ENCODE data around the gene BID.

Gene BID

DNA sequence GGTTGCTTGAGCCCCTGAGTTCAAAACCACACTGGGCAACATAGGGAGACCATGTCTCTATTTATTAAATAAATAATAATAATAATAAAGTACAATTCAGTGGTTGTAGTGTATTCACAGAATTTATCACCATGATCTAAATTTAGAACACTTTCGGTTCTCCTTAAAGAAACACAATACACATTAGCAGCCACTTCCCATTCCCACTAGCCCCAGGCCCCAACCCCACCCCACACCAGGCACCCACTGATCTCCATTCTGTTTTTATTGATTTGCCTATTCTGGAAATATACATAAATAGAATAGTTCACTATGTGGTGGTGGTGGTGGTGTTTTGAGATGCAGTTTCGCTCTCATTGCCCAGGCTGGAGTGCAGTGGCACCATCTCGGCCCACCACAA, 90.0 kb downstream of the BID start:
- no peak for TF ChIP-seq EZH2phosphoT487 (IDR thresholded peaks at IDR 0.05; ENCODE audit: borderline replicate concordance, low read length)
- TF ChIP-seq, protein P1, sequence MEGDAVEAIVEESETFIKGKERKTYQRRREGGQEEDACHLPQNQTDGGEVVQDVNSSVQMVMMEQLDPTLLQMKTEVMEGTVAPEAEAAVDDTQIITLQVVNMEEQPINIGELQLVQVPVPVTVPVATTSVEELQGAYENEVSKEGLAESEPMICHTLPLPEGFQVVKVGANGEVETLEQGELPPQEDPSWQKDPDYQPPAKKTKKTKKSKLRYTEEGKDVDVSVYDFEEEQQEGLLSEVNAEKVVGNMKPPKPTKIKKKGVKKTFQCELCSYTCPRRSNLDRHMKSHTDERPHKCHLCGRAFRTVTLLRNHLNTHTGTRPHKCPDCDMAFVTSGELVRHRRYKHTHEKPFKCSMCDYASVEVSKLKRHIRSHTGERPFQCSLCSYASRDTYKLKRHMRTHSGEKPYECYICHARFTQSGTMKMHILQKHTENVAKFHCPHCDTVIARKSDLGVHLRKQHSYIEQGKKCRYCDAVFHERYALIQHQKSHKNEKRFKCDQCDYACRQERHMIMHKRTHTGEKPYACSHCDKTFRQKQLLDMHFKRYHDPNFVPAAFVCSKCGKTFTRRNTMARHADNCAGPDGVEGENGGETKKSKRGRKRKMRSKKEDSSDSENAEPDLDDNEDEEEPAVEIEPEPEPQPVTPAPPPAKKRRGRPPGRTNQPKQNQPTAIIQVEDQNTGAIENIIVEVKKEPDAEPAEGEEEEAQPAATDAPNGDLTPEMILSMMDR (IDR thresholded peaks at IDR 0.05; ENCODE audit: low read depth, low read length, poor library complexity, severe bottlenecking): no peak
- Histone ChIP-seq H3K4me3 (ENCODE audit: low read length) (no peak overlapping the region), H3K27ac (ENCODE audit: low read depth, low read length) (no peak overlapping the region), H3K4me1 (ENCODE audit: control insufficient read depth, low read length) (peaks cover 10% of the 10 kb centered on the region), H3K9me2 (replicated peaks; ENCODE audit: control insufficient read depth, low read length) (no peaks in the 10 kb centered on the region), H3K36me3 (ENCODE audit: control insufficient read depth, low read length) (peaks cover 15% of the 10 kb centered on the region), H4K20me1 (ENCODE audit: control insufficient read depth, insufficient read depth, low read depth, low read length) (no peaks in the 10 kb centered on the region), H3K9me3 (ENCODE audit: control insufficient read depth, insufficient read depth, low read length) (no peaks in the 10 kb centered on the region), H3F3A (ENCODE audit: control insufficient read depth, insufficient read depth) (peaks cover 4% of the 10 kb centered on the region; the same call in 1 of the 2 replicates), H3K4me2 (ENCODE audit: low read length) (no peak overlapping the region), H3K79me2 (ENCODE audit: control insufficient read depth, low read length) (peaks cover 11% of the 10 kb centered on the region; the same call in 1 of the 2 replicates), H3K27me3 (ENCODE audit: control insufficient read depth, low read length) (no peaks in the 10 kb centered on the region)

All from DOHH2 (cell line).